Measurements from ENCODE around the gene RASSF5.

The RASSF5 gene

DNA sequence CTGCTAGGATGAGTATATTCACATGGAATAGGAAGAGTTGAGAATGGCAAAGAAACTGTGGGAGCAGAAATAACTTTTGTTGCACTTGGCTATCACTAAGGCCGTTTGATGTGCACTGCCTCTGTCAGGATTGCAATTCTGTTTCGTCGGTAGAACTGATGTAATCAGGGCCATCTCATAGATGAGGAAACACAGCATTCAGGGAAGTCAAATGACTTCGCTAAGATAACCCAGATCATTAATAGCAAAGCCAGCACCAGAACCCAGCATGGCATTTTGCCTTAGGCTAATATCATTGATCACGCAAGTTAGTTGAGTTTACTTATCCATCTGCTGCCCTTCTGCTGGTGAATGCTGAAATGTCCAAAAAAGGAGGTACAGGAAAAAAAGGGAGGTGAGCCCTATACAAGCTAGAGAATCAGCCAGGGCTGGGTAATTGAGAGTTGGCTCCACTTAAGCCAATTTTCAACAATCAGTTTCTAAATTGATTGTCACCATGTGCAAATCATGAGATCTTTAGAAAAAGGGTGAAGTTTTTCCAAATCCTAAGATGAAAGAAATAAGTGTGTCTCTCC, 7.6 kb downstream of the RASSF5 start:
- no peak for DNase-seq (ENCODE audit: low read depth)

- no peak for DNase-seq (ENCODE audit: low read depth)
Measured at GRCh38 chr1:206516728-206516990, 9.3 kb downstream of the RASSF5 start.

GRCh38 chr1:206517784-206518183, 10.5 kb downstream of the RASSF5 start:
- no peak for DNase-seq (ENCODE audit: low read depth)

DNA sequence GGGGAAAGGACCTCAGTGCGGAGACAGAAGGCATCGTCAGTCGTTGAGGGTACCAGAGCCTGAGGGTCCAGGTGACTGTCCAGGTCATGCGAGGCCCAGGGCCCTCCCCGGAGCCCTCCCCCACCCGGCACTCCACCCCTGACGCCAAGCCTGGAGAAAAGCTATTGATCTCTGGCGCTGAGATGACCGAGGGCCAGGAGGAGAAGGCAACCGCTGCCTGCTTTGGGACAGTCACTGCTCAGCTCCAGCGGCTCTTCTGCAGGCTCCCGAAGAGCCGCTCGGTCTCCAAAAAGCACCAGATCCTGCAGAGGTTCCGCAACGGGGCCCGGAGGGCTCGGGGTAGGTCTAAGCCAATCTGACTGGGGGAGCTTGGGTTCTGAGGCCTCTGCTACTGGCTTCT, 10.9 kb downstream of the RASSF5 start:
- no peak for DNase-seq (ENCODE audit: low read depth)

- no peak for DNase-seq (ENCODE audit: low read depth)
Measured at GRCh38 chr1:206518743-206519142, 11.4 kb downstream of the RASSF5 start.

GRCh38 chr1:206521127-206521526, 13.8 kb downstream of the RASSF5 start:
- DNase-seq (ENCODE audit: low read depth) = no peak

DNA sequence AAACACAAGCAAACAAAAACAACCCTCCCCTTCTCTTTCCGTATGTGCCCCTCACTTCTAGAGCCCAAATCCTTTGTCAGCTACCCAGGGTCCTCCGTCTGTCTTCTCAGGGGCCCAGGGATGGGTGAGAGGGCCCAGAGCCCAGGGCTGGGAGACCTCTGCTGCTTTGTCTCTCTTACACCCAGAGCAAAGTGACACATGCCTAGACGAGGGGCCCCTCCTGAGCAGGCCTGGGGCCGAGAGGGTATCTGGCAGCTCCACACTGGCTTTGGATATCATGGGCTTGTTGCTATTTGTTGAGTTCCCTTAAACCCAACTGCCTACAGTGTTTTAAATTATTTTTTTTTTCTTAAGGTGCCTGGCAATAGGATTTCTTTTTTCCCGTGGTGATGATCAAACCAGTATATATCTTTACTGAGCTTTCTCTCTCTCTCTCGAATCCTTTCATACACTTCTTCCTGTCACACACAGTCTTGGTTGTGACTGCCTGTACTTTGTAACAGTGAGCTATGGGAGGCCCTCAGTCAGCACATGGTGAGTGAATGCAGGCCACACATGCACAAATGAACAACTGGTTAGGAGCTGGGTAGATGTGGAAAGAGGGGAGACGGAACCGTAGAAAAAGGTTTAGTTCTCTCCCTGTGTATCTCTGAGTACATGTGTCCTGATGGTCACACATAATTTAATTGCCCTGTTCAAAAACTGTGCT, 14.5 kb downstream of the RASSF5 start:
- DNase-seq (ENCODE audit: low read depth) = no peak

DNA sequence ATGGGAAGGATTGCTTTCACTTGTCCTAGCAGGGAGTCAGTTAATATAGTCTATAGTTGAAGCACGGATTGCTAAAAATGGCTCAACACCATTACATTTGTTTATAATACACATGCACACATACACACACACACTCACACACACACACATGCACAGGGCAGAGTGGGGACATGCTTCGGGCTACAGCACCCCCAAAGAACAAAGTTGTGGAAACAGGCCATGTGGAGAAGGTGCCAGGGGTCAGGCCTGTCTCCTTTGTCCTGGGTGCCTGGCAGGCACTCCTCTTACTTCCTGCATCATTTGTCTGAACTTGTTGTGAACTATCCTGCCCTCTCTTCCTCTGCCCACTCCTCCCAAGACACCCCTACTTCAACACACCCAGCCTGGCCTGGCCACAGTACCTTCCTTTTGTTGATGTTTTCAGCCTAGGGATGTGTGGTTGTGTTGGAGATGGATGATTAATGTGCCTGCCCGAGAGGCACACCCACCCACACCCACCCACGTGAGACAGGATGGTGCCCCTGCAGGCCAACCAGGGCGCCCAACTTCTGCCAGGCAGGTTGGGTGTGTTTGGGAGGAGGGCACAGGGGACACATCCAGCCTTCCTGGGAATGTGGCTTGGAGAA, 17.5 kb downstream of the RASSF5 start:
- no peak for DNase-seq (ENCODE audit: low read depth)

DNA sequence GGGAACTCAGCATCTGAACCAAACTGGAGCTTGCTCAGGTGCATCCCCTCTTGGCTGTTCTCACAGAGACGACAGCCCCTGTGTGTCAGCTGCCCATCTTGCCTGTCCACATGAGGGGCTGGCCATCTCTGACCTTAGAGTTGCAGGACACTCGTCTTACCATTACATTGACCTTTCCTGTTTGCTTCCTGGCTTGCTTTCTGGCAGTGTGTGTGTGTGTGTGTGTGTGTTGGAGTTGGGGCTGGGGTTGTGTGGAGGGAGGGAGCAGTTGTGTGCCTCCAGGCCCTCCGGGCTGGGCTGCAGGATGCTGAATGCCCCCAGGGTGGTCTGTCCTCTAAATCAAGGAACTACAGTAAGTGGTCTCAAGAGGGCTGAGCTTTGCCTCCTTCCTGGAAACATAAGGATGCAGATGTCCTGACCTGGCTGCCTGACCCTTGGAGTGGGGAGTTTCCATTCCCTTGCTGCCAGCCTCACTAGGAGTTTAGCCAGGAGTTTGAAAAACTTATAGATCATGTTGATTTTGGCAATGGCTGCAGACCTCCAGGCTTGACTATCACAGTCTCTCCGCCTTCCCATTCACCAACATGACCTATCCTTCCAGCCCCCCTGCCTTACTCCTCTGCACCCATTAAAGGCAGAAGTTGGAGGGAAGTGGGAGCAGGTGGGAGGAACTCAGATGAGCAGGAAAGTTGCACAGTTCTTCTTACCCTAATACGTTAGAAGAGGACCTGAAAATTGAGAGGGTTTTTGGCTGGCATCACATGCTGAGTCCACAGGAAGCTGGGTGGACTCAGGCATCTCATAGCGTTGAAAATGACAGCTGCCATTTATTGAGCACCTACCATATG, 19.0 kb downstream of the RASSF5 start:
- no peak for DNase-seq (ENCODE audit: low read depth)

DNA sequence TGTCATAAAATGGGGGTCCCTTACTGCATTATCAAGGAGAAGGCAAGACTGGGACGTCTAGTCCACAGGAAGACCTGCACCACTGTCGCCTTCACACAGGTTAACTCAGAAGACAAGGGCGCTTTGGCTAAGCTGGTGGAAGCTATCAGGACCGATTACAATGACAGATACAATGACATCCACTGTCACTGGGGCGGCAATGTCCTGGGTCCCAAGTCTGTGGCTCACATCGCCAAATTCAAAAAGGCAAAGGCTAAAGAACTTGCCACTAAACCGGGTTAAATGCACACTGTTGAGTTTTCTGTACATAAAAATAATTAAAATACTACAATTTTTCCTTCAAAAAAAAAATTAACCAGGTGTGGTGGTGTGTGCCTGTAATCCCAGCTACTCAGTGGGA, 22.1 kb downstream of the RASSF5 start:
- no peak for DNase-seq (ENCODE audit: low read depth)

DNA sequence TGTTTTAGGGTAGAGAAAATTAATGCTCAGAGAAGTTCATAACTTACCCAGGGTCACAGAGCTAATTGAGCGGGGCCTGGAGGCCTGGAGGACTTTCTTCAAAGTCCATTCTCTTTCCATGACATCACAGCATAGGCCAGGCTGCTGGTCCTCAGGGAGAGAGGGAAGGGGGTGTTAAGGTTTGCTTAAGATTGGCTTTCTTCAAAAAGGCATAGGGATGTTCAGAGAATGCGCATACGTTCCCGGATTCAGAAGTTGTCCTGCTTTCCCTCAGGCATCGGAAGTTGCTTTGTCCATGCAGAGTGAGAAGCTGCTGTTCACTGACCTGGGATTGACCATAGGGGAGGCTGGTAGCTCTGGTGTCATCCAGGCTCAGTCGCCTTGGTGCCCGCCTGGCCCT, 25.0 kb downstream of the RASSF5 start:
- no peak for DNase-seq (ENCODE audit: low read depth)

GRCh38 chr1:206534552-206534951, 27.2 kb downstream of the RASSF5 start:
- DNase-seq (ENCODE audit: low read depth) = no peak

DNA sequence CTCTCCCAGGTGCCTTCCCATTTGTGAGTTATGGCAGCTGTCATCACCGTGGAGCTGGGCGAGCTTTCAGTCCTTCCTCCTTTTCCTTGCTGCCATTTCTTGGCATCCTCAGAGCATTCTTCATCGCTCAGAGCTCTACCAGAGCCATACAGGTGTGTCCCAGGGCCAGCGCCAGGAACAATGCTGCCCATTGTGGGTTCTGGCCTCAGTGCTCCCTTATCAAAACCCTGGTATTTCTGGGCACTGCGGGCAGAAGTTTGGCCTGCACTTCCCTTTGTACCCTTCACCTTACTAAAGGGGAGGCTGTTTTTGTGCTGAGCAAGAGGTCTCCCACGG, 28.5 kb downstream of the RASSF5 start:
- DNase-seq (ENCODE audit: low read depth) = no peak

DNA sequence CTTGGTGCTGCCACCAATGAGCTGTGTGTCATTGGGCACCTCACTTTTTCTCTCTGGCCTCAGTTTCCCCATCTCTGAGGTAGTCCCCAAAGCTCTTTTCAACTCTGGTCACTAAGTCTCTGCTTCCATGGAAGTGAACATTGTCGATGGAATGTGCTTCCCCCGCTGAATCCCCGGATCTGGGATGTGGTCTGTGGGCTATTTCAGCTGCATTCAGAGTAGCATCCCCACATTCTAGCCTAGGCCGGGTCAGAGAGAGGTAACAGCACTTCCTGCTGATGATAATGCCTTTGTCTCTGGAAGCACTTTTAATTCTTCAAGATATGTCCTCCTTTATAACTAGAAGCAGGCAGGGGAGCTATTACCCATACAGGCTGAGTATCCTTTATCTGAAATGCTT, 29.8 kb downstream of the RASSF5 start:
- peak; percentile 48 for DNase-seq (ENCODE audit: low read depth)

DNA sequence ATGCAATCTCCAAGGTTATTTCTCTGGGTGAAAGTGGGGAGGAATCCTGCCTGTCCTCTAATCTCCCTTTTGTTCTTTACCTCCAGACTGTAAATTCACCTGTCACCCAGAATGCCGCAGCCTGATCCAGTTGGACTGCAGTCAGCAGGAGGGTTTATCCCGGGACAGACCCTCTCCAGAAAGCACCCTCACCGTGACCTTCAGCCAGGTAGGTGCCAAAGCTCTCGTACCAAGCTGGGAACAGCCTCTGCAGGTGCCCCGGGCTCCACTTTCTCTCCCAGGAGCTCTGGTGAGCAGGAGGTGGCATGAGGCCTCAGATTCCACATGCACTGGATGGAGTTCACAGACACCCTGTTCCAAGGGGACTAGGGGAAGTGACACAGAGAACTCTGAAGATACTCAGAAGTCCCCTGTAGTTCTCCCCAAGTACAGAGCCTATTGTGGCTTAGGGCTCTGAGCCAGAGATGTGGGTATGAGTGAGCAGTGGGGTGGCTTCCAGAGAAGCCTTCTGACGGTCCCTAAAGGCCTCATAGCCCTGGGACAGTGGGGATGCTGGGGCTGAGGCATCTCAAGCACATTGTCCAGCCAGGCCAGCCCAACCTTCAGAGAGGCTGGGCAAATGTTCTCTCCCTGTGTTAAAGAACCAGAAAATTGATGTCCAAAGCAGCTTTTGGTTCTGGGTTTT, 30.9 kb downstream of the RASSF5 start:
- DNase-seq (ENCODE audit: low read depth) = no peak

- DNase-seq (ENCODE audit: low read depth) = no peak
Measured at GRCh38 chr1:206538901-206539640, 31.7 kb downstream of the RASSF5 start.

DNA sequence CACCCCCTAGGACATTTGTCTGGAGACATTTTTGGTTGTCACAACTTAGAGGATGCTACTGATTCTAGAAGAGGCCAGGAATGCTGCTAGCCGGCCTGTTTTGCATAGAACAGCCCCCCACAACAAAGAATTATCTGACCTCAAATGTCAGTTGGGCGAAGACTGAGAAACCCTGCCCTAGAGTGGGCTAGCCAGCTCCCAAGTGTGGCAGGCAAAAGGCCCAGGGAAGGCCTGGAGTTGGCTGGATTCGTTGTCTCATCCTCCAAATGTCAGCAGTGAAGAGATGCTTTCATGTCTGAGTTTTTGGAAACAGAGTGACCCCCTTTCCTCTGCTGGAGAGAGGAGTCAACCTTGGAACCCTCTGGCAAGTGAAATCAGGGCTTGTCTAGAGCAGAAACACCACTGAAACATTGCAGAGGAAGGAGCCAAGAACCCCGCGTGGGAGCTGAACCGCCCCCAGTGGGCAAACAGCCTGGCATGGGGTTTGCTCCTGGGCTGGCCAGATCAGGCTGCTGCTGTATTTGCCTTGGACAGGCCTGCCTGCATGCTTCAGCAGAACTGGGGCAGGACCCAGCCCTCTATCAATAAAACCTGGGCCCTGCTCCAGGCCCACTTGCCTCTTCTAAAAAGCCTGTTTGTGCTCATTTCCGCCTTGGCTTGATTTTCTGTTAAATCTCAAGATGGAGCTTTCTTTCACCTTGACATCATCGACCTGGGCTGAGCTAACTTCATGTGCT, 32.9 kb downstream of the RASSF5 start:
- DNase-seq (ENCODE audit: low read depth) = no peak

GRCh38 chr1:206541236-206541833, 34.0 kb downstream of the RASSF5 start:
- DNase-seq (ENCODE audit: low read depth) = no peak

GRCh38 chr1:206544562-206545257, 37.4 kb downstream of the RASSF5 start:
- DNase-seq (ENCODE audit: low read depth) = no peak

DNA sequence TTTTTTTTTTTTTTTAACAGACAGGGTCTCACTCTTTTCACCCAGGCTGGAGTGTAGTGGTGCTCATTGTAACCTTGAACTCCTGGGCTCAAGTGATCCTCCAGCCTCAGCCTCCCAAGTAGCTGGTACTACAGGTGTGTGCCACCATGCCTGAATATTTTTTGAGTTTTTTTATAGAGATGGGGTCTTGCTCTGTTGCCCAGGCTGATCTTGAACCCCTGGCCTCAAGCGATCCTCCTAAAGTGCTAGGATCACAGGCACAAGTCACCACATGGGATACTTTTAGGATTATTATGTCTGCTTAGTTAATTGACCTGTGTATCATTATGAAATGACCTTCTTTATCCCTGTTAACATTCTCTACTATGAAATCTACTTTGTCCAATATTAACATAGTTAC, 38.0 kb downstream of the RASSF5 start:
- no peak for DNase-seq (ENCODE audit: low read depth)

Measured in amniotic epithelial cell (primary cell).